Astrocyte (in vitro differentiated cells and primary cell): Measurements from ENCODE around the gene ZFYVE19. TPM values are rescaled to one million over a fixed set of nuclear protein-coding genes. Genes with fewer than 3 reads are reported as not detected.

Experiments
- DNase-seq: peaks from one replicate; pipeline ENCODE4 v3.0.0-alpha.2; 2010; ENCODE audit warnings: low read depth
- FAIRE-seq: peaks from 2 replicates; lab custom pipeline; 2011; peaks lifted over from hg19 to GRCh38; lab: Jason Lieb, UNC
- H2AFZ ChIP-seq: 2 replicates; pipeline ENCODE4 v1.6.0; 2012; ENCODE audit warnings: low read depth, low read length, inconsistent platforms
- H3K27ac ChIP-seq: 2 replicates; pipeline ENCODE4 v1.5.1; 2011; ENCODE audit warnings: low read depth, low read length, inconsistent platforms
- H3K27me3 ChIP-seq: 2 replicates; pipeline ENCODE4 v1.6.0; 2011; ENCODE audit warnings: low read length, inconsistent platforms; ENCODE audit not compliant: insufficient read depth
- H3K36me3 ChIP-seq: 2 replicates; pipeline ENCODE4 v1.5.1; 2011; ENCODE audit warnings: low read length, inconsistent platforms; ENCODE audit not compliant: insufficient read depth
- H3K4me1 ChIP-seq: 2 replicates; pipeline ENCODE4 v1.5.1; 2011; ENCODE audit warnings: low read length, inconsistent platforms; ENCODE audit not compliant: insufficient read depth
- H3K4me2 ChIP-seq: 2 replicates; pipeline ENCODE4 v1.6.0; 2012; ENCODE audit warnings: low read length, inconsistent platforms
- H3K4me3 ChIP-seq: 2 replicates; pipeline ENCODE4 v1.5.1; 2011; ENCODE audit warnings: low read depth, mild to moderate bottlenecking, low read length, inconsistent platforms; ENCODE audit not compliant: insufficient read depth
- H3K79me2 ChIP-seq: 2 replicates; pipeline ENCODE4 v1.6.0; 2012; ENCODE audit warnings: mild to moderate bottlenecking, low read length, inconsistent platforms; ENCODE audit not compliant: insufficient read depth
- H3K9ac ChIP-seq: 2 replicates; pipeline ENCODE4 v1.6.0; 2012; ENCODE audit warnings: mild to moderate bottlenecking, low read length, inconsistent platforms
- H3K9me3 ChIP-seq: 2 replicates; pipeline ENCODE4 v1.5.1; 2012; ENCODE audit warnings: low read depth, mild to moderate bottlenecking, low read length, inconsistent platforms; ENCODE audit not compliant: insufficient read depth
- H4K20me1 ChIP-seq: 2 replicates; pipeline ENCODE4 v1.6.0; 2012; ENCODE audit warnings: low read length, inconsistent platforms; ENCODE audit not compliant: insufficient read depth
- H3K27ac Mint-ChIP-seq: one replicate; pipeline ENCODE4 v1.8.0; 2021; ENCODE audit warnings: mild to moderate bottlenecking, mixed read lengths; ENCODE audit not compliant: unreplicated experiment
- H3K27me3 Mint-ChIP-seq: one replicate; pipeline ENCODE4 v1.8.0; 2021; ENCODE audit warnings: low read depth, mixed read lengths; ENCODE audit not compliant: unreplicated experiment
- H3K36me3 Mint-ChIP-seq: one replicate; pipeline ENCODE4 v1.8.0; 2021; ENCODE audit warnings: low read depth, mixed read lengths; ENCODE audit not compliant: unreplicated experiment
- H3K4me1 Mint-ChIP-seq: one replicate; pipeline ENCODE4 v1.8.0; 2021; ENCODE audit warnings: low read depth, mixed read lengths; ENCODE audit not compliant: unreplicated experiment
- H3K4me3 Mint-ChIP-seq: one replicate; pipeline ENCODE4 v1.8.0; 2021; ENCODE audit warnings: mild to moderate bottlenecking, moderate library complexity, mixed read lengths; ENCODE audit not compliant: unreplicated experiment
- H3K9me3 Mint-ChIP-seq: one replicate; pipeline ENCODE4 v1.8.0; 2021; ENCODE audit warnings: mild to moderate bottlenecking, mixed read lengths; ENCODE audit not compliant: unreplicated experiment
- EZH2 ChIP-seq: IDR thresholded peaks from 2 replicates; pipeline ENCODE4 v1.6.1; 2012; ENCODE audit warnings: mild to moderate bottlenecking, low read length, inconsistent platforms; ENCODE audit not compliant: insufficient read depth
- total RNA-seq: library from RNA; stranded (reverse); gene quantifications from 2 replicates; pipeline ENCODE4 v1.2.1, GENCODE V29; 2021
- TF ChIP-seq, protein P1 (sequence below): IDR thresholded peaks from 2 replicates; pipeline ENCODE4 v1.5.1; 2011; ENCODE audit warnings: low read depth, mild to moderate bottlenecking, inconsistent platforms, low read length, moderate library complexity; ENCODE audit not compliant: insufficient read depth

ZFYVE19 gene
- total RNA-seq, 1 donor from 2014 or later, result 13.0 TPM

DNA sequence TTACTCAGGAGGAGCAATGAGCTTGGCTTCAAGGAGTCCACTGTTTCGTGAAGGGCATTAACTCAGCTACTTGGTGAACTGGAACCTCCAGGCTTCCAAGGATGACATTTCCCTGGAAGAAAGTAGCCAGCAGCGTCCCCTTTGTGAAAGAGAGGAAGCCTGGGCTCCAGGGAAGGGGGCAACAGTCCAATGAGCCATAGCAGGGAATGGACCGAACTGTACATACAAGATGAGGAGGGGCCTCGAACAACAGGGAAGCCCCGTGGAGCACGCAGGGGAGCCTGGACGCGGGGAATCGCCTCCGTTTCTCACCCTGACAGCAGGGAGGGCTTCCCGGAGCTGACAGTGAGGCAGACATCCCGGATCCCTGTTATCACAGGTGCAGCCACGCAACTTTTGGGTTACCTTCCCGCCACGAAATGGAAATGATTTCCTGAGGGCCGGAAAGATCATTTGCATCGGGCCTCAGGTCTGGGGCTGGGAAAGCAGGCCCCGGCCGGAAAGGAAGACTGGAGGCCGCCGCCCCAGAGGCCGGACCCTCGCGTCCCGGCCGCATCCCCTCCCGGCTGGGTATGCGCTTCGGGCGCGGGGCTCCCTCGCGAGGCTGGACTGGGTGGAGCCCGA, 36.5 kb downstream of the ZFYVE19 start:
- DNase-seq, result no peak
- no peak for FAIRE-seq
- Histone ChIP-seq H3K27me3 (peaks cover 11% of the 10 kb centered on the region), H3K27ac (no peak overlapping the region), H3K36me3 (no peaks in the 10 kb centered on the region), H2AFZ (peak overlapping the region; percentile 33), H3K79me2 (no peaks in the 10 kb centered on the region), H3K4me1 (peaks cover 13% of the 10 kb centered on the region), H3K9ac (no peak overlapping the region), H3K4me2 (peak overlapping the region; percentile 80), H3K9me3 (no peaks in the 10 kb centered on the region), H3K4me3 (peak overlapping the region; percentile 48), H4K20me1 (no peaks in the 10 kb centered on the region)
- TF ChIP-seq, protein P1, sequence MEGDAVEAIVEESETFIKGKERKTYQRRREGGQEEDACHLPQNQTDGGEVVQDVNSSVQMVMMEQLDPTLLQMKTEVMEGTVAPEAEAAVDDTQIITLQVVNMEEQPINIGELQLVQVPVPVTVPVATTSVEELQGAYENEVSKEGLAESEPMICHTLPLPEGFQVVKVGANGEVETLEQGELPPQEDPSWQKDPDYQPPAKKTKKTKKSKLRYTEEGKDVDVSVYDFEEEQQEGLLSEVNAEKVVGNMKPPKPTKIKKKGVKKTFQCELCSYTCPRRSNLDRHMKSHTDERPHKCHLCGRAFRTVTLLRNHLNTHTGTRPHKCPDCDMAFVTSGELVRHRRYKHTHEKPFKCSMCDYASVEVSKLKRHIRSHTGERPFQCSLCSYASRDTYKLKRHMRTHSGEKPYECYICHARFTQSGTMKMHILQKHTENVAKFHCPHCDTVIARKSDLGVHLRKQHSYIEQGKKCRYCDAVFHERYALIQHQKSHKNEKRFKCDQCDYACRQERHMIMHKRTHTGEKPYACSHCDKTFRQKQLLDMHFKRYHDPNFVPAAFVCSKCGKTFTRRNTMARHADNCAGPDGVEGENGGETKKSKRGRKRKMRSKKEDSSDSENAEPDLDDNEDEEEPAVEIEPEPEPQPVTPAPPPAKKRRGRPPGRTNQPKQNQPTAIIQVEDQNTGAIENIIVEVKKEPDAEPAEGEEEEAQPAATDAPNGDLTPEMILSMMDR, result no peak
- TF ChIP-seq EZH2, result peak; percentile 57
- Mint-ChIP-seq H3K9me3 (no peaks in the 10 kb centered on the region), H3K36me3 (peaks cover 2% of the 10 kb centered on the region), H3K27ac (peak overlapping the region; percentile 75), H3K27me3 (peaks cover 13% of the 10 kb centered on the region), H3K4me3 (peak overlapping the region; percentile 76), H3K4me1 (peaks cover 34% of the 10 kb centered on the region)

DNA sequence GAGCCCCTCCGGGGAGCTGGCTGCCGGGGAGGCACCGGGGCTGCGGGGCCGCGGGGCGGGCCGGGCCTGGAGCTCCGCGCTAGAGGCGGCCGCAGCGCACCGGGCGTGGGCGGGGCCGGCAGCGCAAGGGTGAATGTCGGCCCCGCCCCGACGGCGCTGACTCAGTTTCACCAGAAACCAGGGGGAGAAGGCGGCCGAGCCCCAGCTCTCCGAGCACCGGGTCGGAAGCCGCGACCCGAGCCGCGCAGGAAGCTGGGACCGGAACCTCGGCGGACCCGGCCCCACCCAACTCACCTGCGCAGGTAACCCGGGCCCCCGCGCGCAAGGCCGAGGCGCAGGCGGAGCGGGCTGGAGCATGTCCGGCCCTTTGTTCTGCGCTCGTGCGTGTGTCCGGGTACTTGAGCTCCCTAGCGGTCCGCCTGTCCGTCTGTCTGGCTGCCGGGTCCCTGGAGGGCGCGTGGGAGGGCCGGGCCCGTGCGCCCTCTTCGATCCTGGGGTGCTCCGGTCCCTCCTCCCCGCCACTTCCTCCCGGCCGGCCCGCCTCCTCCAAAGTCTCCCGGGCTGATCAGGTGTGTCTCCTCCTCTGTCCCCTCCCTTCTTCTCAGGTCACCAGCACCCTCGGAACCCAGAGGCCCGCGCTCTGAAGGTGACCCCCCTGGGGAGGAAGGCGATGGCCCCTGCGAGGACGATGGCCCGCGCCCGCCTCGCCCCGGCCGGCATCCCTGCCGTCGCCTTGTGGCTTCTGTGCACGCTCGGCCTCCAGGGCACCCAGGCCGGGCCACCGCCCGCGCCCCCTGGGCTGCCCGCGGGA, 37.2 kb downstream of the ZFYVE19 start, which contains the start of gene SPINT1:
Gene SPINT1 (plus strand): TSS at position 164 of the 811 bp plus-strand sequence. CDS start 507 bp downstream, at position 671.
- H3K4me3 Mint-ChIP-seq, result peak within 1 kb of the TSS; percentile 82
- peaks cover 2% of the 10 kb centered on the region for H3K36me3 Mint-ChIP-seq
- Histone ChIP-seq H3K79me2 (no peaks in the 10 kb centered on the region), H3K4me1 (peaks cover 13% of the 10 kb centered on the region), H3K36me3 (no peaks in the 10 kb centered on the region), H3K27me3 (peaks cover 11% of the 10 kb centered on the region), H3K4me3 (peak within 1 kb of the TSS; percentile 48), H3K9ac (no peak within 1 kb of the TSS), H4K20me1 (no peaks in the 10 kb centered on the region), H3K4me2 (peak within 1 kb of the TSS; percentile 80), H2AFZ (peak within 1 kb of the TSS; percentile 84), H3K9me3 (no peaks in the 10 kb centered on the region), H3K27ac (no peak within 1 kb of the TSS)
- H3K27me3 Mint-ChIP-seq, result peaks cover 13% of the 10 kb centered on the region
- H3K27ac Mint-ChIP-seq, result peak within 1 kb of the TSS; percentile 75
- no peaks in the 10 kb centered on the region for H3K9me3 Mint-ChIP-seq
- peak; percentile 77 for TF ChIP-seq EZH2
- TF ChIP-seq, protein P1, result no peak
- no peak for FAIRE-seq
- H3K4me1 Mint-ChIP-seq, result peaks cover 32% of the 10 kb centered on the region
- no peak for DNase-seq
